HG03039 (cell line): ENCODE results near the gene CDKN2B-AS1.
A peak's percentile ranks its signal among the peaks of the same experiment; 100 is the strongest.
"Not testable (repeated sequence)": the region's sequence is repeated elsewhere in the genome, so short reads cannot be mapped to it uniquely, and the experiment has no call there.

Experiments used
- ATAC-seq: cut with Tn5 transposase; IDR thresholded peaks from one replicate; pipeline ENCODE4 v1.9.1; 2021; ENCODE audit warnings: mild to moderate bottlenecking, moderate library complexity; ENCODE audit not compliant: unreplicated experiment

Gene CDKN2B-AS1

DNA sequence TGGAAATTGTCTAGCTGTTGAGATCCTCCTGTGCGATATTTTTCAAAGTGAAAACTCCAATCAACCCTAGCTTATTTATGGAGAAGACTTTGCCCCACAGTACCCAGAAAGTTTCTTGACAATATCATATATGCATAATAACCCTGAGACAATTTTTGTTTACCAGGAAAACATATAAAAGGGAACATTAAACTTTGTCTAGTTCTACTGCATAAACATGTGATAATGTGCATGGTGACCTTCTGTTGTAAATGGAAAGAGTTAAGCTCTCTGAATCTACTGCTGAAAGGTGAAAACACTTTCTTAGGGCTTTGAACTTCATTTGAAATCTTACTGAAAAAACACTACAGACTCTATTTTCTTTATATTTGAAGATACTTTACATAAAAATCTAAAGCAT, 46.8 kb downstream of the CDKN2B-AS1 start:
- no peak for ATAC-seq

DNA sequence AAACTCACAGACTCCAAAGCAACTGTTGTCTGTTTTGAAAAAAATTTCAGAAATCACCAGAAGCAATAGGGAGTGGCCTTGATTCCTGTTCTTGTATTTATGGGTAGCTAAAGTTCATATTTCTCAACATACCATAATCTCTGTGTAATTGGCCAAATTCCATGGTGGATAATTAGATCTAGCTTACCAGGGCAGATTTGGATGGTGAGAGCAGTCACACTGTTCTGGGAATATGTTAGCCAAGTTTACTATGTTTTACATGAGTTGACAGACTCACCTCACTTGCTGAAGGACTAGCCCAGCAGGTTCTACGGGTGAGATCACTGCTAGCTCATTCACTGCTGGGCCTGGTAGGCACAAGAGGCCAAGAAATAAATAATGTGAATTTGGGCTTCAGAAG, 47.2 kb downstream of the CDKN2B-AS1 start:
- no peak for ATAC-seq

DNA sequence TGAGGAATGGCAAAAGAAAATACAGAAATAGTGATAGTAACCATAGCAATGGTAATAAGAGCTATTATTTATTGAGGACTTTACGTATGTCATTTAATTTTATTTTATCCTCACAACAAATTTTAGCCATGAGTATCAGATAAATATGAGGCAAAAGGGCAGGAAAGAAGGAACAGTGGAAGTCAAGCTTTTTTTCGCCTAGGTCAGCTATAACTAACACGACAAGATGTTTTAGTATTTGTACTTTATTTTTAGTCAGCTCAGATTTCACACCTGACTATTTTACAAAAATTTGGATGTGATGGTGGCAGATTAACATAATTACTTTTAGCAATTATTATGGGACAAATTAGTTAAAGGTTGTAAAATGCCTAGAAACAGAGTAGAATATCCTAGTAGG, 49.3 kb downstream of the CDKN2B-AS1 start:
- no peak for ATAC-seq

DNA sequence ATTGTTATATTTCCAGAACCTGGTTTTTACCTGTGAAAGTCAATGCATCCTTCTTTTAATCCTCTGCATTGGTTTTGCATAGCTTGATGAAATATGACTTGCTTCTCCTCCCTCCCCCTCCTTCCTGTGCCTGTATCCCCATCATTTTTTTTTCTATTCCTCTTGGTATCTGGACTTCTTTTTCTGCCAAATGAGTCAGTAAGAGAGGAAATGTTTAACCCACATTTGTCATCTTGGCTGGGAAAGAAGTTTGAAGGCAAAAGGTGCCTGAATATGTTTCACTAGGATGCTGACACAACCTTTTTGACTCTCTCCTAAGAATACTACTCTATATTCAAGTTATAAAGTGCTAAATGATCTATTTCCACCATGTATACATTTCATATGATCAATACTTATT, 50.0 kb downstream of the CDKN2B-AS1 start:
- ATAC-seq, result no peak

DNA sequence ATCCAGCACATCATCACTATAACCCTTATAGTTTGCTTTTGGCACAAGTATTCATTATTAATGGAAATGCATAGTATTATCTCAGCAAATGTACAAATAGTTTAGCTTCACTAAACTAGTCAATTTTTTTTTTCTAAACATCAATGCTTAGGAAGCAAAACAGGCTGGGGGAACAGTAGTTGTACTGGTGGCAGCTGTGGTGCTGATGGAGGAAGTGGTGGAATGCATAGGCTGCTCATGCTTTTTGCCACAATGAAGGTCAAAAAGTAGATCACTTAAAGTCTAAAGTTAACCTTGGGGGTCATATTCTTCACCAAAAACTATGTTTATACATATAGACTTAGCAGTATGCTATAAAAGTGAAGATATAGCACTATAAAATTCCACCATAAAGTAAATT, 50.8 kb downstream of the CDKN2B-AS1 start:
- ATAC-seq, result no peak

DNA sequence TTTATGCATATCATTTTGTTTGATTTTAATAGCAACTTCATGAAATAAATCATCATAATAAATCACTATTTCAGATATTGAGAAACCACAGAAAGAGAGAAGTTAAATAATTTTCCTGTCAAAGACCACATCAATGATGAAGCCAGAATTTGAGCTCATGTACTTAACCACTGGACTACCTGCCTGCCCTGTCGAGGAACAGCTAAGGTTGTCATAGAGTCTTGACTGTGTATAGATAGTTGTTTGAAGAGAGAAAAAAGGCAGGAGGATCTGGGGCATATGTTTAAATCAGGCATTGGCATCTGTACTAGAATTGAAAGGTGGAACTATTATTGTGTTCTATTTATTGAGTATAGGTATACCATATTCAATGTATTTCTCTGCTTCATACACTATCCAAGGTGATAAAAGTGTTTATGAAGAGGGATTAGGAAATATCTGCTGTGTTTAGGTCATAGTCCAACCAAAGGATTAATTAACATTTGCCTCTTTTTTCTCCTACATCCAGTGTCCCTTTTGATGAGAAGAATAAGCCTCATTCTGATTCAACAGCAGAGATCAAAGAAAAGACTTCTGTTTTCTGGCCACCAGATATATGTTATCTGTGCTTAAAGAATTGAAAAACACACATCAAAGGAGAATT, 51.8 kb downstream of the CDKN2B-AS1 start:
- ATAC-seq, result no peak

DNA sequence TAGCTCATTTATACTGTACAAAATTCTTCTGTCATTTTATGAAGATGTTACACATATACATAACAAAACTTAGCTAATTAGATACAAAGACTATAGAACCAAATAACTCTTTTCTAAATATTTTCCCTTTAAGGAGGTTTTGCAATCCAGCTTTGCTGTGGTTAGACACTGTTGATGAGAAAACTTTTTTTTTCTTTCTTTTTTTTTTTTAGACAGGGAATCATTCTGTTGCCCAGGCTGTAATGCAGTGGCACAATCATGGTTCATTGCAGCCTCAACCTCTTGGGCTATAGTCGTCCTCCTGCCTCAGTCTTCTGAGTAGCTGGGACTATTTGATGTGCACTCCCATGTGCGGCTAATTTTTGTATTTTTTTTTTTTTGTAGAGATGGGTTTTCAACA, 53.0 kb downstream of the CDKN2B-AS1 start:
- no peak for ATAC-seq

DNA sequence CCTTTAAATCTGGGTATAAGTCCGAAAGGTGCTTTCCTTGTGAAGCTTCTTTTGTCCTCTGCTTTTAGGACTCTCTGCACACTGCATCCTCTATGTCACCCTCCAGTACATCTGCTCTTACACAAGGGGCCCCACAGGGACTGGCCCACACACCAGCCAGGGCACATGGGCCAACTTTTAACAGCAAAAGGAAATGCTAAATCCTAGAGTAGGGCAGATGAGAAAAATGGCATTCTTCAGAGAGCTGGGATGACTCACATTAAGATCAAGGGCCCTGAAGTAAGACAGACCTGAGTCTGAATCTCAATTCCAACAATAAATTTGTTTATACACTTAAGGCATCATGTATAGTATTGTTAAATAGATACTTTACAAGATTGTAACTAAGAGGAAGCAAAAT, 54.8 kb downstream of the CDKN2B-AS1 start:
- ATAC-seq, result no peak

DNA sequence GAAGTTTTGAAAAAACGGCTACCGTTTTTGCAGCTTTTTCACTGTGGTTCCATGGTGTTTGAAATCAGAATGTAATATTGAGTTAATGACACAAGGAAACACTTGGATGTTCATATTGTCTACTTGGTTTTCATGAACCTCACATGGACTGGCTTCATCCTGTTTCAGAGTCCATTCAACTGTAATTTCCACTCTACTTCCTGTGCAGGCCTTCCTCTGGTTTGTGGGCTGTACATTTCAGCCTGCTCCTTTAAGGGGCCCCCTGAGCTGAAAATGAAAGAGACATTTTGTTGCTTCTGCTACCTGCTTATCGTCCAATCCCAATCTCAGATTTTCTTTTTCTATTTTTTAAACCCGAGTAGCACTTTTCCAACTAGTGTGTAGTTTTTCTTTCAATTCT, 56.3 kb downstream of the CDKN2B-AS1 start:
- ATAC-seq, result peak; percentile 51

DNA sequence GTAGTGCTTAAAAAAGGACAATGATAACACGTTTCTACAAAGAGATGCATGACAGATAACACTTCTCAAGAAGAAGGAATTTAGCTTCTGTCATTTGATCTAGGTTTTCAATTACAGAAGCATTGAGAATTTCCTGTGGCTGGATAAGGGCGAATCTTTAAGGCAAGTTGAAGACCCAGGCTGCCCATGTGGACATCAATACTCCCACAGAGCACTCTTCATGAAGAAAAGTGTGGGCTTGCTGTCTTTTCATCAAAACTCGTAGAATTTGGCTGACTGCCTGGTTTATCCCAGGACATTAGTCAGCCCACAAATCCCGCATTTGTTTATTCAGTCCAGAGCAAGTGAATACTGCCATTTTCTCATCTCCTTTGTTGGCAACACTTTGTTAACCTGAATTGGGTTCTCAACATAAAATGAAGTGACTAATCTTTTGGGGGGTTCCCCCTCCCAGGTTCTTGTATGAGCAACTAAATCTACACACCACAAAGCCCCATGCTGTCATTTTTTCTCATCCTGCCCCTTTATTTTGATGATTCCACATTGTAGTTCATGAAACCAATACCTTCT, 57.9 kb downstream of the CDKN2B-AS1 start:
- ATAC-seq, result no peak

DNA sequence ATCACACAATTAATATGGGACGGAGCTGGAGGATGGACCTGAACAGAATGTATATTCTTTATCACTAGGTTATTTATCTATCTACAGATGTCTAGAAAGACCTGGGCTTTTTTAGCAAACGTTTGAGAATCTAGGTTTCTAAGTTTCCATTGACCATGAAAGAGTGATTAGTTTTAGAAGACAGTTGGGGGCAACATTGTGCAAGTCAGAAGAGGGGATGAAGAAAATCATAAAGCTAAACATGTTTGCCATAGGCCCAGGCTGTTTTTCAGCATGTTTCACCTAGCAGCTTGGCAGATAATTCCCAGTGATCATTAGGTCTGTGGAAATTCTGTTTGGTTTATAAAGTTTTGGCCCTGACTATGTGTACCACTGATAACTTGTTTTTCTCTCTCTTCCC, 58.6 kb downstream of the CDKN2B-AS1 start:
- ATAC-seq, result no peak

DNA sequence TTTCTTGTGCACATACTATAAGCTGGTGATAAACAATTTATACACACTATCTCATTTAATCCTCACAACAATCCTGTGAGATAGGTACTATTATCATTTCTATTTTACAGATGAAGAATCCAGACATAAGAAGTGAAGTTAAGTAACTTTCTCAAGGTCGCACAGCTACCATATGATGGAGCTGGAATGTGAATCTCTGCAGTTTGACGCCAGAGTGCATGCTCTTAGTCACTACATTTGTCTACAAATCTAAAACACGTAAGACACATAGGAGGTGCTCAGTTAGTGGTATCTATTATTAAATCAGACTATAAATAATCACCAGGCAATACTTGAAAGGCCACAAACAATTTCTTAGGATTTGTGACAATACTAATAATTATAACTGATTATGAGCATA, 59.5 kb downstream of the CDKN2B-AS1 start:
- ATAC-seq, result no peak

DNA sequence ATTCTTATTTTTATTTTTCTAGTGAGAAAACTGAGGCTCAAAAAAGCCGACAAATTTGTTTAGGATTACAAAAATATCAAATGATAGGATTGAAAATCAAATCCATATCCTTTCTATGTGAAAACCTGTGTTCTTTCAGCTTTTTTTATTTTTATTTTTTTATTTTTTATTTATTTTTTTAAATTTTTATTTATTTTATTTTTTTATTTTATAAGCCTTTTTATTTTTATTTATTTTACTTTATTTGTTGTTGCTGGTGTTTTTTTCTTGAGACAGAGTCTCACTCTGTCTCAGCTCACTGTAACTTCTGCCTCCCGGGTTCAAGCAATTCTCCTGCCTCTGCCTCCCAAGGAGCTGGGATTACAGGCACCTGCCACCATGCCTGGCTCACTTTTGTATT, 59.9 kb downstream of the CDKN2B-AS1 start:
- ATAC-seq, result no peak

DNA sequence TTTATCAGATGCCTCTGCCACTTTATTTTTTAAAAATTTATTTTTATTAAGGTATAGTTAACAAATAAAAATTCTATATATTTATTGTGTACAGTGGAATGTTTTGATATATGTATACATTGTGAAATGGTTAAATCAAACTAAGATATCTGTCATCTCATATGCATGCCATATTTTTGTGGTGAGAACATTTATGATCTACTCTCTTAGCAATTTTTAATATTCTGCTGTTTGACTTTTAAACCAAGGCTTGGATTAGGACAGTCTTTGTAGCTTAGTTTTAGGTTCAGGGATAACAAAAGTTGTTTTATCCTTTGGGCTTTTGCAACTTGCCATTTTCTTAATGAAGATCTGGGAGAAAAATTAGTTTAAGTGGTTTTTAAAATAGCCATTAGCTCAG, 60.5 kb downstream of the CDKN2B-AS1 start:
- no peak for ATAC-seq

DNA sequence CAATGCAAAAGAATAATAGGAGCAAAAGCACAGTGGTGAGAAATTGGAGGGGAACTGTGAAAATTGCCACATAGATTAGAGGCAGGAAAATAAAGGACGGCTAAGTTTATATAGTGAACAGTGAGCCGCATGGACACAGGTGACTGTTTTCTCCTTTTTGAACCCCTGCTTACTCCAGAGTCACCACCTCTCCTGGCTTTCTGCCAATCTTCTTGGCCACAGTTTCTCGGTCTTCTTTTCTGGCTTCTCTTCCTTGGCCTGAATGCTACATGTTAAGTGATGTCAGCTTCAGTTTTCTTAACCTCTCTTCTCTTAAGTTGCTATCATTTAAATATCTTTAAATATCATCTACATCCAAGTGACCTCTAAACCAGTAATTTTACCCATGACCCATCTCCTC, 61.8 kb downstream of the CDKN2B-AS1 start:
- ATAC-seq, result no peak

DNA sequence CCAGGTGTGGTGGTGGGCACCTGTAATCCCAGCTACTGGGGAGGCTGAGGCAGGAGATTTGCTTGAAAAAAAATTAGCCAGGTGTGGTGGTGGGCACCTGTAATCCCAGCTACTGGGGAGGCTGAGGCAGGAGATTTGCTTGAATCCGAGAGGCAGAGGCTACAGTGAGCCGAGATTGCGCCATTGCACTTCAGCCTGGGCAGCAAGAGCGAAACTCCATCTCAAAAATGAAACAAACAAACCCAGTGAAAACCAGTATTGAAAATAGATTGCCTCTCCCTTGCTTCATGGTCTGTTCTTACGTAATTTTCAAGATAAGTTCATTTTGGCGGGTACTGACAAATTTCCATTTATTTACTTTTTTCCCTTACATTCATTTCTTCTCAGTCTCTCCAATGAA, 63.4 kb downstream of the CDKN2B-AS1 start:
- not testable (repeated sequence) for ATAC-seq

DNA sequence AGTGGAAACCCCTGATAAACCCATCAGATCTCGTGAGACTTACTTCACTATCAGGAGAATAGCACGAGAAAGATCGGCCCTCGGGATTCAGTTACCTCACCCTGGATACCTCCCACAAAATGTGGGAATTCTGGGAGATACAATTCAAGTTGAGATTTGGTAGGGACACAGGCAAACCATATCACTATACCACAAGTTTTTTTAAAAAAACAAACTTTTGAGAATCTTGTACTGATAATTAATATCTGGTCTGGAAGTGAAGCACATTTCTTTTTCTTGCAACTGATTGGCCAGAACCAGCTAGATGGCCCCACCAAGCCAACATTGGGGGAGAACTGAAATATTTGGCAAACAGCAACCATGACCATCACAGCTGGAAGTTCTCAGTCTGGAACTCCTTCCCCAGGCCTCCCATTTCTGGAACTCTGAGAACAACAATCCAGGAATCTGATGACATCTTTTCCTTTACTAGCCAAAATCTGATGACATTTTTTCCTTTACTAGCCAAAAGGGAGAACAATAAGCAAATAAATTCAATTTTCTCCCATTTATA, 66.3 kb downstream of the CDKN2B-AS1 start:
- no peak for ATAC-seq

DNA sequence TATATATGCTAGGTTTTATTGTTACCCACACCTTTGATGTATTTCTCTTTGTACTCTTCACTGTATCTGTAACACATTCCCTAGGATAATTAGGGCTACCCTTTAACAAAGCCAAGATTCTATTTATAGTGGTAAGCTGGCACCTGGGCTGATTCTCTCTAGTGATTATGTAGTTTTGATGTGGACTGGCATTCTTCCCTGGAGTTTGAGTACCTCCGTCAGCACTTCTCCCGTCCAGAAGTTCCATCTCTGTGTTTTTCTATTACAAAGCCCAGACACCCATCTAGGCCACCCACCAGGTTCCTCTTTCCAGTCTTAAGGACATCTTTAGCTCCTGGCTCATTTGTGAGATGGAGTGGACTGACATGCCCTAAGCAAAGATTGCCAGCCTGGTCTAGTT, 70.4 kb downstream of the CDKN2B-AS1 start:
- no peak for ATAC-seq

DNA sequence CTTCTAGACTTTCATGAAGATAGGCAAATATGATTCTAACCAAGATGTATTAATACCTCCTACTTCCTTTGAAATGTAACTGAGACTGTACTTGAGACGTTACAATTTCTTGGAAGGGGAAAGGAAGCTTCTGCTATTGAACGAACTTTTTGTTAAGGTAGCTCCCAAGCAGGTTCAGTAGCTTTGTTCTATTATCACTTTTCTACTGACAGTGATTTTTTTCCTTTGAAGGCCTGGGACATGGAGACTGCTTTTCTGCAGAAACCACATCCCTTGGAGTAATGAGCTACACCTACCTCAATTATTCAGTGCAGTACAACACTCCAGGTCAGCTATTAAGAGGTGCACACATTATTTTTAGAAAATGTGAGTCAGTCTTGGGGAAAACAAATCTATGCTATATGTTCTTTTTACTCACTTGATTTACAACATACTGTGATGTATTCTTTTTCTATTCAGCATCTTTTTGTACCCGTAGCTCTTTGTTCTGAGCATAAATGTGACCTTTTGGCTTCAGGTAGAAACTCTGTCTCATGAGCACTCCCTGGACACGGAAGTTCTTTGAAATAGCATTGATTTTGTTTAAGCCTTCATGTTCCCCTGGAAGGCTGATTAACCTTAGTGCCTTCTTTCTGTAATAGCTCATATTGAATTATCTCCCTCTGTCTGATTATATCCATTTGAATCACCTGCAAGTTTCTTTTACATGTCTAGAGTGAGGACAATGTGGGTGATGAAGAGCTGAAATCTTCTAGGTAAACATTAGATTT, 71.0 kb downstream of the CDKN2B-AS1 start:
- ATAC-seq, result no peak

DNA sequence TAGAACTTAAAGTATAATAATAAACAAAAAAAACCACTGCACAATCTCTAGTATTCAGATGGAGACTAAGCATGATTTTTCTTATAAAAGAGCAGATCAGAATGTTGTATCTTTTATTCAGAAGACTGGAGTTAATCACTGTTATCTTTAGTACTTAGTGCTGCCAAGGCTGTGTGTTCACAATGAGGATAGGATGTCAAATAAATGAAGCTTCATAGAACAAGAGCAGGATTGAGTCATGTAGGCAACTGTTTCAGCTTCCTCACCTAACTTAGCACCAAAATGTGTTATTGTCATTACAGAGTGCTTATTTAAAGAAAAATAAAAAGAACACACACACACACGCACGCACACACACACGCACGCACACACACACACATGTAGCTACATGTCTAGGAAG, 72.6 kb downstream of the CDKN2B-AS1 start:
- no peak for ATAC-seq

DNA sequence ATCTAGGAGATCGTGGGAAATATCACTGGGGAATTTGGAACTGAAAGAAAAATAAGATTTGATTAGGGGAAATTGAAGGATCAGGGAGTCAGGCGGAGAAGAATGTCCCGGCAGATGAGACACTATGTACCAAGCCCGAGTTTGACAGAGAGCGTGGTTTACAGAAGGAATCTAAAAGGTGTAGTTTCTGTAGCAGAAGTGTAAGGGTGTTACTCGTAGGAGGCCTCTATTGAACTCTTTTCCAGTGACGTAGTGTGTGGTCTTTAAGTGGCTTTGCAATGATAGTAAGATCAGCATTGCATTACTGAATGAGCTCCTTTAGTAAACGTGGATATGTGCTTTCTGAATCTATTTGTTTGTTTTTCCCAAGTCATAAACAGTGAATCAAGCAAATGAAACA, 73.8 kb downstream of the CDKN2B-AS1 start:
- ATAC-seq, result no peak

DNA sequence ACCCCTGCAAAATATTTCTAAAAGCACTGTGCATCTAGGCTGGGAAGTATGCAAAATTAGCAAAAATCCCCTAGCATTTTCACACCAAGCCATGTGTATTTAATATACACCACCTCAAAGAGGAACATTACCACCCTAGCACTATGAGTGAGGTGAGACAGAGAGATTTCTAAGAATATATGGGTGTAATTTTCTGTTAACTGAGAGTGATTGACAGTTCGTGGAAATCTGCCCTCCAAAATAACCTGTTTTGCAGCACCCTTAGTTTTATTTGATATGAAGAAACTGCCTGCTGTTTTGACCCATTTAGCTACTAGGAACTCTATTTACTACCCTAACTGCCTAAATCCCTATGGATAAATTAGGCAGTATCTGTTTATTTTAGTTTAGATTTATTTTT, 78.8 kb downstream of the CDKN2B-AS1 start:
- ATAC-seq, result no peak
